DLD1 (cell line): ENCODE measurements around the gene DLST.

Experiments
- in situ Hi-C: cut with HindIII; loops from 2 replicates; pipeline ENCODE4 v1.10.0; 2017; ENCODE audit warnings: low sequenced_read_pairs

The DLST gene

GRCh38 chr14:74859757-74860552 is 21.8 kb upstream of the DLST start:
- in situ Hi-C loops = loop anchor here (5.0 to 10.0 kb wide), 2 partner anchors 47 to 105 kb away; no protein-coding TSS in a partner anchor

DNA sequence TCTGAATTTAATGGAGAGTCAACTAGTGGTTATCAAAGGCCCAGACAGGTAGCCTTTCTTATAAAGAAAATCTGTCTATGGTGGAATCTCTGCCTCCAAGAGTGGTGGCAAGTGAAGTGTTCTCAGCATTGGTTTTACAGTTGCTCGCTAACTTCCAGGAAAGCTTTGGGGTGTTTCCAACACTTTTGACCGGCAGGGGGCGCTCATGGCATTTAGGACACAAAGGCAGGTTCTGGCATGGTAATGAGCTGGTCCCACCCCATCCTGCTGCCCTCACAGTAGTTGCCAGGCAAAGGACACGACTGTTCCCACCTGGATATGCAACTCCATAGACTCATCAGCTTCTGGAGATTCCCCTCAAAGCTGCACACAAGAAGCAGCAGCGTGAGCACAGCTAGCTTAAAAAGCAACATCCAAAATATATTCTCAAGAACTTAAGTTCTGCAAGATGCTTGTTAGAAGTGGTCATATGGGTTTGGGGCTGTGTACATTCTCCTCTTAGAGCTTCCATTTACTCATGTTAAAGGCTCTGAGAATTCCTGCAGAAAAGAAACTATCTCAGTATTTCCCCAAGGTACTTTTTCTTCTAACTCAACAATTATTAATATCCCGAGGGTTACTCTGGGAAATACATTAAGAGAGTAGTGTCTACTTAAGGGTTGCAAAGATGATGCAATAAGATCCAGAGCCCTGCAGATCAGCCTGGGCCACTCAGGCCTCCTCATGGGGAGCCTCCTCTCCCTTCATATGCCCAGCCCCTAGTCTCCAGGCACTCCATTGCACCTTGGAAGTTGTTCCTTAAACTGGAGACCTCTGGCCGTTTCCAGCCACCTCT is 20.6 kb upstream of the DLST start:
- in situ Hi-C loops = no loop called here

DNA sequence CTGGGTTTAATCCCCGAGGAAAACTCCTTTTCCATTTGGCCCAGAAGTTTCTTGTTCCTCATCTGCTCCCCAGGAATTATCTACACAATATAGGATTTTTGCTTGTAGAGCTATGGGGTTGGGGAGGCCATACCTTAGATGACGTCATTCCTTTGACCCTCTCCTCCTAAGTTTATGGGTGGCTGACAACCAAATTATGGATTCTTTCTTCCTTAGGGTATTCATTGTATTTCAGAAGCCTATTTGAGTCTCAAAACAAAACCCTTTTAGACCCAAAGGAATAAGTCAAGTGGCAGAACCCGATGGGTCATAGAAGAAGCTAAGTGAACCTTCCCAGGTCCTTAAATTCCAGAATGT is 20.0 kb upstream of the DLST start:
- in situ Hi-C loops = no loop called here

DNA sequence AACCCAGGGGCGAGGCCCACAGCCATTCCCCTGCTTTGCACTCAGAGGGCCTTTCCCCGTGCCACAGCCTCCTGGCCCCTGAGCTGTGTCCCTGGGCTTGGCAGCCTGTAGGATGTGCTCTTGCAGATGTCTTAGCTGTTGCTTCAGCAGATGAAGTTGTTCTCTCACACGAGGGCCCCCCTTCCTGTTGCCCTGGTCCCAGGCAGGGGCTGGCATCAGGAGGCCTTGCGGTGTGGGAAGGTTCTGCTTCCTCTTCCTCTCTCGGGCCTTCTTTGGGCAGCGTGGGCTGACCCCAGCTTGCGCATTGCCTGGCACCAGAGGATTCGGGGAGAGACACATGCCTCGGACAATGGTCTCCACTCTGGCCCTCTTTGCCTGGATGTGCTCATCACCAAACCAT is 18.4 kb upstream of the DLST start:
- in situ Hi-C loops = no loop called here

- in situ Hi-C loops = no loop called here
Measured at GRCh38 chr14:74864198-74864597, 17.5 kb upstream of the DLST start.

DNA sequence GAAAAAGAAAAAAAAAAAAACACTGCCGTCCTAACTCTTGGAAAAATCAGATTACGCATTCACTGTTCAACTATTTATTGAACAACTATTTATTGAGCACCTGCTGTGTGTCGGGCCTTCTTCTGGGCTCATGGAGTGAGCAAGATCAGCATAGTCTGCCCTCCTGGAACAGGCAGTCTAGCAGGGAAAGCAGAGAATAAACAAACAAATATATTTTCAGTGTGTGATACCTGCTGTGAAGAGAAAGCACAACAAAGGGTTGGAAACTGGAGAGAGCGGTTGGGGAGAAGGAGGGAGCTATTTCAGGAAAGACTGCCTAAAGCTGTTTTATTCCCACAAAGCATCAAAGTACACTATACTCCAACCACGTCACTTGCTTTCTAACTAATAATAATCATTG is 16.6 kb upstream of the DLST start:
- in situ Hi-C loops = no loop called here

DNA sequence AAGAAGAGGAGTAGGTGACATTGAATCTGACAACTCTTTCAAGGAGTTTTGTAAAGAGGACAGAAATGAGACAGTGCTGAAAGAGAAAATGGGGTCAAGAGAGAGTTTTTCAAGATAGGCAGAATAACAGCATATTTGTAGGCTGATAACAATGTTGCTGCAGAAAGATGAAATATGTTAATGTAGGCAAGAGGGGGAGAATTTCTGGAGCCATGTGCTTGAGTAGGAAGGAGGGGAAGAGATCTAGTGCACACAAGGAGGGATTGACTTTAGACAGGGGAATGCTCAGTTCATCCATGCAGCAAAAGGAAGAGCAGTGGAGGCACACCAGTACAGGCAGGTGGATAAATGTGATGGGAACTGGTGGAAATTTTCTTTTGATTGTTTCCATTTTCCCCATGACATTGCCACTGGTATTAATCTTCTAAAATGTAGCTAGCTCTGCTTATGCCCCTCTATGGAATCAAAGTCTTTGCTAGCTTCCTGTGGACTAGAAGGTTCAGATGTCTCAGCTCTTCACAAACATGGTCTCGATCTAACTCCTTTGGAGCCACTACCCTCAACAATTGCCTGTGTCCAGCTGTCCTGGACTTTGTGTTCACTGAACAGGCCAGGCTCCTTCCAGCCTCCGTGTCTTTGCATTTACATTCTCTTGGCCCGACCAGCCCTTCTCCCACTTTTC is 14.9 kb upstream of the DLST start:
- in situ Hi-C loops = no loop called here

GRCh38 chr14:74867673-74868072 is 14.0 kb upstream of the DLST start:
- in situ Hi-C loops = no loop called here

GRCh38 chr14:74868739-74869138 is 13.0 kb upstream of the DLST start:
- in situ Hi-C loops = no loop called here

GRCh38 chr14:74871819-74872218 is 9.9 kb upstream of the DLST start:
- in situ Hi-C loops = no loop called here

DNA sequence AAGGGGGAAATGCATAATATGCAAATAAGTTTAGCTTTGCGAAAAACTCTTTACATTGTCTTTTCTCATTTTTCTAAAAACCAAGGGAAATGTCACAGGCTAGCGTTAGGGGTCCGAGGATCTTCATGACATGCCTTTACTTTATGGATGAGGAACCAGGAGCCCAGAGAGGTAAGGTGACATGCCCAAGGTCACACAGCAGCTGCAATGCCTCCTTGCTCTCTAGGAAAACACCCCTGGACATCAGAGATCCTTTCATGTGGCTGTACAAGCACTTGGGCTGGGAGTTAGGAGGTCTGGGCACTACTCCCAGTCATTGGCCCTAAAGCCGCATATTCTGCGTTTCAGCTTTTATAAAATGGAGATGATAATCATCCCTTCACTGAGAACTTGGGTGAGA is 6.5 kb upstream of the DLST start:
- in situ Hi-C loops = no loop called here

- in situ Hi-C loops = no loop called here
Measured at GRCh38 chr14:74875941-74876913, 5.5 kb upstream of the DLST start, which contains the start of gene PROX2. Gene PROX2, minus strand, starts transcription at chr14:74876145. Its CDS starts 12,311 bp downstream, at chr14:74863834.

DNA sequence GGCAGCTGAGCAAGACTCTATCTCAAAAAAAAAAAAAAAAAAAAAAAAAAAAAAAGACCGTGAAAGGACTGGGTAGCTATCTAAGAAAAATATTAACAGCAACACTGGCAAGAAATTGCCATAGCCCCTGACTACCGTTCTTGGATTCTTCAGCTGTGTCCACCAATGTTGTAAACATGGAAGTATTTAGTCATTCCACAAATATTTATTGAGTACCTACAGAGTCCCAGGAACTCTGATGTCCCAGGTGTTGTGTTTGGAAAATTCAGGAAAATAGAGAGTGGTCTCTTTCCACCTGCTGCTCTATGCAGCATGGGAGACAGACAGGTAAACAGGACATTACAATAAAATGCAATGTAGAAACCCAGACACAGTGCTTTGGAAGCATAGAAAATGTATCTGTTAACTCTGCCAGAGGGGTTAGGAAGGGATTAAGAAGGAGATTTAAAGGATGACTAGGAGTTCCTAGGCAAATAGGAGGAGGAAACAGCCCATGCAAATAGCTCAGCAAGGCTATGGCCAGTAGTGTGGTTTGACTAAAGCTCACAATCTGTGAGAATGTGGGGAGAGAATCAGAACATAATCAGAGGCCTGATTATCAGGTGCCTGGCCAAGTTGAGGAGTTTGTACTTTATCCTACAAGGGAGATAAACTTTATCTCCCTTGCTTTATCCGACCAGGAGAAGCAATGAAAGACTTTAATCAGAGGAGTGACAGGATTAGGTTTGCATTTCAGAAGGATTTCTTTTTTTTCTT is 2.1 kb upstream of the DLST start:
- in situ Hi-C loops = no loop called here

- in situ Hi-C loops = no loop called here
Measured at GRCh38 chr14:74882103-74882920, 596 bp downstream of the DLST start.

GRCh38 chr14:74886001-74886400 is 4.3 kb downstream of the DLST start:
- in situ Hi-C loops = no loop called here

DNA sequence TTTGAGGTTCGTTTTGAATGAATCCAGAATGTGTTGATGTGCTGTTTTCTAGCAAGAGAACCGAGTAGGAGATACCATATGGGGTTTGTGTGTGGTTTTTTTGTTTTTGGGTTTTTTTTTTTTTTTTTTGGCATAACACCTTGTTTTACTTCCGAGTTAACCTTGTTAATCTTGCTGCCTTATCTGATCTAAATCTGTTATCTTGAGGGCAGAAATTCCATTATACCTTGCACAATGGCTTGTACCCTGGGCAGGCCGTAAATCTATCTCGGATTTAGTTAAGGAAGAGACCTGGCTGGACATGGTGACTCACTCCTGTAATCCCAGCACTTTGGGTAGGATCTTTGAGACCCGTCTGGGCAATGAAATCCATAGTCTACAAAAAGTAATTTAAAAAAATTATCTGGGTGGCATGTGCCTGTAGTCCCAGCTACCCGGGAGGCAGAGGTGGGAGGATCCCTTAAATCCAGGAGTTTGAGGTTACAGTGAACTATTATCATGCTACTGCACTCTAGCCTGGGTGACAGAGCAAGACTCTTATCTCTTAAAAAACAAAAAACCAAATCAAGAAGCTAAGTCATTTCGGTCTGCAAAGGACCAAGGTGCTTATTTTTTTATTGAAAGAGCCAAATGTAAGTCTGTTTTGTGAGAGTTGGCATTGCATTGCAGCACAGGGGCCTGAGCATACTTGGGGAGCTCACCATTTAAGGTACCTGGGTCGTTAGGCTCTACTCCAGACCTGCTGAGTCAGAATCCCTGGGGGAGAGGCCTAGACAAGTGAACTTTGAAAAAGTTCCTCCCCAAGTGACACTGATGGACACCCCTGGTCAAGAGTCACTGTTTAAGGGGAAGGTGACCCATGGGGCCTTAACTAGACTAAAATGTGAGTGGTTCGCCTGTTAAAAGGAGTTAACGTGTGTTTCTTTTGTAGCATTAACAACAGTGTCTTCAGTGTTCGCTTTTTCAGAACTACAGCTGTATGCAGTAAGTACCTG is 6.7 kb downstream of the DLST start:
- in situ Hi-C loops = no loop called here

DNA sequence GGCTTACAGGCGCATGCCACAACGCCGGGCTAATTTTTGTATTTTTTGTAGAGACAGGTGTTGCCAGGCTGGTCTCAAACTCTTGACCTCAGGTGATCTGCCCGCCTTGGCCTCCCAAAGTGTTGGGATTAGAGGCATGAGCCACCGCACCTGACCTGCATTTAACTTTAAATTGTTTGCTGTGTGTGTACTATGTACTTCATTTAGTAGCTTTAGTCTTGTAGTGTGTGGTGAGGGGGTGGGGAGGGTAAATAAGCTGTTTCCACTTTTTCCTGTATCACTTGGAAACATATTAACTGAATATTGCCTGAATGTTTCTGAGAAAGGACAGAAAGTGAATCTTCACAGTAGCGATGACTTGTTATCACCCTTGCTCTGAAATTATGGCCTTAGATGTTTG is 8.5 kb downstream of the DLST start:
- in situ Hi-C loops = no loop called here

DNA sequence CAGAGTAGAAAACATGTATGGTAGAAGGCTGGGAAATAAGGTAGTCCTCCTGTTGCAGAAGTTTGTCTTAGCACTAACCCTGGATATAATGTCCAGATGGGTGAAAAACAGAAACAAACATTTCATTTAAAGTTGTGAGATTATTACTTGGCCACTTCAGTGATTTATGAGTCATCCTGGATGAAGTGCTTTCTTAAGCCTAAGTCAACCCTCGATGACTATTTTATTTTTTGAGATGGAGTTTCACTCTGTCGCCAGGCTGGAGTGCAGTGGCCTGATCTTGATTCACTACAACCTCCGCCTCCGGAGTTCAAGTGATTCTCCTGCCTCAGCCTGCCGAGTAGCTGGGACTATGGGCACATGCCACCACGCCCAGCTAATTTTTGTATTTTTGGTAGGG is 10.2 kb downstream of the DLST start:
- in situ Hi-C loops = no loop called here
